ENCODE measurements around the gene ZNF831. TPM values are rescaled to one million over a fixed set of nuclear protein-coding genes. Genes with fewer than 3 reads are reported as not detected.

The ZNF831 gene
- total RNA-seq, 1 experiment from 2014 or later, result not detected

- no peak for DNase-seq (ENCODE audit: low read depth)
These were observed 50.5 kb downstream of the ZNF831 start for GRCh38 chr20:59214073-59214472.

- no peak for DNase-seq (ENCODE audit: low read depth)
These were observed 51.3 kb downstream of the ZNF831 start for GRCh38 chr20:59214606-59215547.

GRCh38 chr20:59217173-59217572, 53.6 kb downstream of the ZNF831 start:
- DNase-seq (ENCODE audit: low read depth), result no peak

GRCh38 chr20:59217794-59218280, 54.2 kb downstream of the ZNF831 start:
- DNase-seq (ENCODE audit: low read depth), result no peak

- DNase-seq (ENCODE audit: low read depth), result no peak
These were observed 55.6 kb downstream of the ZNF831 start for GRCh38 chr20:59219211-59219610.

GRCh38 chr20:59220161-59220560, 56.5 kb downstream of the ZNF831 start:
- no peak for DNase-seq (ENCODE audit: low read depth)

GRCh38 chr20:59221049-59221706, 57.6 kb downstream of the ZNF831 start:
- peak; percentile 6 for DNase-seq (ENCODE audit: low read depth)

GRCh38 chr20:59221707-59222252, 58.2 kb downstream of the ZNF831 start:
- DNase-seq (ENCODE audit: low read depth), result no peak

- peak; percentile 54 for DNase-seq (ENCODE audit: low read depth)
These were observed 58.9 kb downstream of the ZNF831 start for GRCh38 chr20:59222253-59223181.

GRCh38 chr20:59223182-59223601, 59.6 kb downstream of the ZNF831 start:
- DNase-seq (ENCODE audit: low read depth), result no peak

GRCh38 chr20:59223750-59224149, 60.1 kb downstream of the ZNF831 start:
- no peak for DNase-seq (ENCODE audit: low read depth)

- no peak for DNase-seq (ENCODE audit: low read depth)
These were observed 60.6 kb downstream of the ZNF831 start for GRCh38 chr20:59224236-59224635.

- DNase-seq (ENCODE audit: low read depth), result no peak
These were observed 66.8 kb downstream of the ZNF831 start for GRCh38 chr20:59230385-59230784.

- no peak for DNase-seq (ENCODE audit: low read depth)
These were observed 67.6 kb downstream of the ZNF831 start for GRCh38 chr20:59231124-59231804.

- no peak for DNase-seq (ENCODE audit: low read depth)
These were observed 69.0 kb downstream of the ZNF831 start for GRCh38 chr20:59232618-59233017.

- DNase-seq (ENCODE audit: low read depth), result no peak
These were observed 71.6 kb downstream of the ZNF831 start for GRCh38 chr20:59235226-59235625.

GRCh38 chr20:59240006-59240405, 76.4 kb downstream of the ZNF831 start:
- no peak for DNase-seq (ENCODE audit: low read depth)

GRCh38 chr20:59242714-59243626, 79.3 kb downstream of the ZNF831 start:
- DNase-seq (ENCODE audit: low read depth), result no peak

GRCh38 chr20:59246691-59247400, 83.2 kb downstream of the ZNF831 start:
- DNase-seq (ENCODE audit: low read depth), result no peak

All from LHCN-M2 (cell line).